ENCODE results near the gene ZCCHC7.

ZCCHC7 gene

GRCh38 chr9:37248651-37249163, 128.3 kb downstream of the ZCCHC7 start:
- no peak for DNase-seq (ENCODE audit: low read depth)
- no peak overlapping the region for H3K4me3 ChIP-seq (ENCODE audit: low read depth, low read length)
- TF ChIP-seq CTCF (IDR thresholded peaks at IDR 0.05; ENCODE audit: low read depth, low read length, missing control alignments), result no peak

- DNase-seq (ENCODE audit: low read depth), result no peak
- no peak for TF ChIP-seq CTCF (IDR thresholded peaks at IDR 0.05; ENCODE audit: low read depth, low read length, missing control alignments)
Observed at GRCh38 chr9:37251452-37251851, 131.1 kb downstream of the ZCCHC7 start.

GRCh38 chr9:37253377-37253937, 133.1 kb downstream of the ZCCHC7 start:
- TF ChIP-seq CTCF (IDR thresholded peaks at IDR 0.05; ENCODE audit: low read depth, low read length, missing control alignments), result no peak
- no peak overlapping the region for H3K4me3 ChIP-seq (ENCODE audit: low read depth, low read length)
- DNase-seq (ENCODE audit: low read depth), result no peak

More at GRCh38 chr9:37251452-37251851, 131.1 kb downstream of the ZCCHC7 start:
- H3K4me3 ChIP-seq (ENCODE audit: low read depth, low read length), result no peak overlapping the region

- H3K4me3 ChIP-seq (ENCODE audit: low read depth, low read length), result no peak overlapping the region
- no peak for TF ChIP-seq CTCF (IDR thresholded peaks at IDR 0.05; ENCODE audit: low read depth, low read length, missing control alignments)
- no peak for DNase-seq (ENCODE audit: low read depth)
Observed at GRCh38 chr9:37255187-37255586, 134.8 kb downstream of the ZCCHC7 start.

- TF ChIP-seq CTCF (IDR thresholded peaks at IDR 0.05; ENCODE audit: low read depth, low read length, missing control alignments), result no peak
- DNase-seq (ENCODE audit: low read depth), result no peak
- H3K4me3 ChIP-seq (ENCODE audit: low read depth, low read length), result no peak overlapping the region
Observed at GRCh38 chr9:37255944-37256862, 135.8 kb downstream of the ZCCHC7 start.

GRCh38 chr9:37259951-37260350, 139.6 kb downstream of the ZCCHC7 start:
- DNase-seq (ENCODE audit: low read depth), result no peak
- no peak overlapping the region for H3K4me3 ChIP-seq (ENCODE audit: low read depth, low read length)
- TF ChIP-seq CTCF (IDR thresholded peaks at IDR 0.05; ENCODE audit: low read depth, low read length, missing control alignments), result no peak

All from GM12864 (cell line).